ENCODE data around the gene FGR.

GRCh38 chr1:27603309-27603680 lies 31.7 kb downstream of the FGR start:
- no peak for TF ChIP-seq CTCF (IDR thresholded peaks at IDR 0.05)
- no peak for TF ChIP-seq EZH2 (IDR thresholded peaks at IDR 0.05)
- TF ChIP-seq EZH2phosphoT487 (IDR thresholded peaks at IDR 0.05): no peak
